Adrenal gland (tissue), 12 donors: ENCODE measurements around the gene STARD5. TPM values are rescaled to one million over a fixed set of nuclear protein-coding genes. Genes with fewer than 3 reads are reported as not detected.

ENCODE experiments used
- DNase-seq, 7 donors: peaks; one replicate each; pipeline ENCODE4 v3.0.0-alpha.2; 2019 to 2020
- H3K27ac ChIP-seq, 5 donors: fragments of 200-600 bp; sonication (generic) in 4 of 5; 1 replicate in 3 of 5; 2 replicates in 2 of 5; pipeline versions ENCODE4 v1.5.1 to v1.8.0; 2016 to 2020; ENCODE audit warnings: mild to moderate bottlenecking in 1 of 5
- H3K27me3 ChIP-seq: fragments of 200-600 bp; 2 replicates; pipeline ENCODE4 v1.8.0; 2021
- H3K36me3 ChIP-seq, 2 donors: fragments of 200-600 bp; replicated peaks in 1 of 2; 1 replicate in 1 of 2; 2 replicates in 1 of 2; pipeline versions ENCODE4 v1.5.1 to v1.8.0; 2018 to 2022
- H3K4me1 ChIP-seq, 2 donors: fragments of 200-600 bp; replicated peaks in 1 of 2; 1 replicate in 1 of 2; 2 replicates in 1 of 2; pipeline versions ENCODE4 v1.5.1 to v1.8.0; 2018 to 2021
- H3K4me3 ChIP-seq, 4 donors: fragments of 200-600 bp; sonication (generic) in 3 of 4; one replicate each; pipeline ENCODE4 v1.5.1; 2016 to 2018
- H3K9me3 ChIP-seq, 3 donors: fragments of 200-600 bp; sonication (generic) in 1 of 3; replicated peaks in 1 of 3; 1 replicate in 2 of 3; 2 replicates in 1 of 3; pipeline versions ENCODE4 v1.5.1 to v1.8.0; 2016 to 2021
- CTCF ChIP-seq, 6 experiments: fragments of 450-650 bp in 4 of 6; fragments of 200-600 bp in 2 of 6; sonication (generic) in 1 of 6; IDR thresholded peaks; 1 replicate in 5 of 6; 2 replicates in 1 of 6; pipeline versions ENCODE4 v1.5.1 to v1.8.0; 2016 to 2021; ENCODE audit warnings: antibody characterized with exemption in 6 of 6, mild to moderate bottlenecking in 2 of 6, moderate library complexity in 1 of 6
- POLR2A ChIP-seq, 2 donors: fragments of 450-650 bp; IDR thresholded peaks; one replicate each; pipeline ENCODE4 v1.6.1; 2017; ENCODE audit warnings: antibody characterized with exemption in 2 of 2, mild to moderate bottlenecking in 2 of 2, moderate library complexity in 1 of 2
- WGBS, 4 donors: extraction: QIAGEN DNeasy Blood & Tissue Kit in 2 of 4; methylation state at CpG; one replicate each; pipeline versions ENCODE4 v1.1.5 to v1.1.7; 2013 to 2017; 5-methylcytosine and 5-hydroxymethylcytosine counted together
- intact Hi-C, 2 donors: fragments of 100-400 bp; cut with DNase I; formaldehyde crosslinking; loops; one replicate each; pipeline versions ENCODE4 v1.14.1 to v1.15.0; 2022 to 2023
- polyA plus RNA-seq, 3 donors: library from polyadenylated mRNA; stranded (reverse); fragments of 200-250 nt in 2 of 3; fragments of 350-450 nt in 1 of 3; fragmentation: Illumina TruSeq in 1 of 3; extraction: RNeasy Lipid Tissue Mini Kit (QIAGEN cat#74804) in 1 of 3; gene quantifications; one replicate each; pipeline ENCODE4 v1.2.3, GENCODE V29; 2013 to 2014
- total RNA-seq, 9 donors: library from RNA; depleted of rRNA in 4 of 9; stranded (reverse); fragments of >200 nt in 4 of 9; fragments of 120-200 nt in 1 of 9; fragmentation: NEBNext Ultra II Directional in 1 of 9; extraction: Animal tissue kit (Norgen Biotek cat#: 25700) in 1 of 9; gene quantifications; one replicate each; pipeline versions ENCODE4 v1.1.0 to v1.2.4, GENCODE V29; 2013 to 2023
- donor health status: healthy with polysubstance abuse.
- donor health status: Bipolar disorder and iron deficiency.
- donor health status: DM: yes; HTN: yes; CAD: no.
- donor health status: DM: no; HTN: no; CAD: no.
- donor health status: DM: no; HTN: no; CAD: no.
- donor health status: DM: yes; HTN: yes; CAD: no.

Gene STARD5
- total and polyA plus RNA-seq, 12 donors, result 0.97 to 6.1 (median 3.5) TPM

GRCh38 chr15:81309647-81310450 lies 14.1 kb downstream of the STARD5 start:
- Histone ChIP-seq H3K4me1 (peaks cover 8 to 14% of the 10 kb centered on the region in 2 donors), H3K27ac (no peak overlapping the region), H3K36me3 (peaks cover 0 to 15% of the 10 kb centered on the region in 2 donors), H3K9me3 (no peaks in the 10 kb centered on the region), H3K4me3 (no peak overlapping the region), H3K27me3 (no peaks in the 10 kb centered on the region)
- intact Hi-C loops, result loop anchor here in 1 of 2 donors (10.0 kb wide), 1 partner anchor 315 kb away; no protein-coding TSS in a partner anchor
- 88 to 92% (median 91%) methylated on average over 8 of the region's 8 CpGs for WGBS, 4 donors
- peak in 1 of 7 donors; percentile 2 for DNase-seq
- TF ChIP-seq POLR2A (IDR thresholded peaks at IDR 0.05) (no peak), CTCF (IDR thresholded peaks at IDR 0.05) (no peak)

GRCh38 chr15:81308260-81308659 lies 15.7 kb downstream of the STARD5 start:
- H3K36me3 ChIP-seq, result peaks cover 0 to 15% of the 10 kb centered on the region in 2 donors
- no peaks in the 10 kb centered on the region for H3K9me3 ChIP-seq
- no peak overlapping the region for H3K27ac ChIP-seq
- no peak for DNase-seq
- no peaks in the 10 kb centered on the region for H3K27me3 ChIP-seq
- WGBS, 4 donors, result 66 to 83% (median 75%) methylated on average over 2 of the region's 2 CpGs
- TF ChIP-seq POLR2A (IDR thresholded peaks at IDR 0.05), result no peak
- TF ChIP-seq CTCF (IDR thresholded peaks at IDR 0.05), result no peak
- H3K4me1 ChIP-seq, result peaks cover 5 to 18% of the 10 kb centered on the region in 2 donors
- intact Hi-C loops, result no loop called here
- H3K4me3 ChIP-seq, result no peak overlapping the region

- intact Hi-C loops, result no loop called here
- 52 to 63% (median 56%) methylated on average over 5 of the region's 5 CpGs for WGBS, 4 donors
- DNase-seq, result peak in 1 of 7 donors; percentile 56
- TF ChIP-seq CTCF (IDR thresholded peaks at IDR 0.05), result no peak
- no peak for TF ChIP-seq POLR2A (IDR thresholded peaks at IDR 0.05)
- Histone ChIP-seq H3K4me1 (peaks cover 0 to 12% of the 10 kb centered on the region in 2 donors), H3K36me3 (peaks cover 0 to 15% of the 10 kb centered on the region in 2 donors), H3K4me3 (no peak overlapping the region), H3K9me3 (no peaks in the 10 kb centered on the region), H3K27ac (peak overlapping the region in 2 of 5 donors; percentile 59 to 79), H3K27me3 (peaks cover 3% of the 10 kb centered on the region)
These were observed 19.7 kb downstream of the STARD5 start for GRCh38 chr15:81304226-81304625.

- no peak overlapping the region for H3K4me3 ChIP-seq
- H3K27me3 ChIP-seq, result peaks cover 3% of the 10 kb centered on the region
- peaks cover 0 to 12% of the 10 kb centered on the region in 2 donors for H3K4me1 ChIP-seq
- TF ChIP-seq CTCF (IDR thresholded peaks at IDR 0.05) (no peak), POLR2A (IDR thresholded peaks at IDR 0.05) (no peak)
- no peak for DNase-seq
- peaks cover 0 to 14% of the 10 kb centered on the region in 2 donors for H3K36me3 ChIP-seq
- intact Hi-C loops, result no loop called here
- H3K27ac ChIP-seq, result peak overlapping the region in 2 of 5 donors; percentile 59 to 79
- WGBS, 4 donors, result 68 to 78% (median 74%) methylated on average over 6 to 9 of the region's 9 CpGs
- H3K9me3 ChIP-seq, result no peaks in the 10 kb centered on the region
These were observed 20.4 kb downstream of the STARD5 start for GRCh38 chr15:81303244-81304225.
